GM12891 (cell line): Measurements from ENCODE around the gene DNAH11. TPM values are rescaled to one million over a fixed set of nuclear protein-coding genes. Genes with fewer than 3 reads are reported as not detected.

ENCODE experiments used
- DNase-seq: peaks from one replicate; pipeline ENCODE4 v3.0.0; 2011; ENCODE audit warnings: low spot score; ENCODE audit not compliant: insufficient read length
- FAIRE-seq: peaks from 2 replicates; lab custom pipeline; 2011; peaks lifted over from hg19 to GRCh38; lab: Jason Lieb, UNC
- PAX5 ChIP-seq: IDR thresholded peaks from 2 replicates; pipeline ENCODE4 v1.6.1; 2011; ENCODE audit warnings: low read length, moderate library complexity, mild to moderate bottlenecking; ENCODE audit not compliant: insufficient read depth, severe bottlenecking
- POLR2A ChIP-seq: IDR thresholded peaks from 2 replicates; pipeline ENCODE4 v1.6.1; 2011; ENCODE audit warnings: low read depth, low read length, control low read depth
- POLR2AphosphoS5 ChIP-seq: IDR thresholded peaks from 2 replicates; pipeline ENCODE4 v1.6.1; 2011; ENCODE audit warnings: low read depth, low read length, control low read depth
- POU2F2 ChIP-seq: IDR thresholded peaks from 2 replicates; pipeline ENCODE4 v1.6.1; 2011; ENCODE audit warnings: low read depth, mild to moderate bottlenecking, control low read depth, low read length, moderate library complexity
- SPI1 ChIP-seq: IDR thresholded peaks from 2 replicates; pipeline ENCODE4 v1.6.1; 2011; ENCODE audit warnings: low read depth, low read length, control low read depth
- TAF1 ChIP-seq: IDR thresholded peaks from 2 replicates; pipeline ENCODE4 v1.6.1; 2011; ENCODE audit warnings: low read depth, low read length, control low read depth
- polyA plus RNA-seq: library from polyadenylated mRNA; unstranded; fragments of >200 nt; gene quantifications from one replicate; pipeline ENCODE4 v1.2.1, GENCODE V29; 2012; ENCODE audit warnings: low read depth, missing spikeins, inconsistent platforms; ENCODE audit not compliant: missing spikeins

The DNAH11 gene
- 0.30 TPM for polyA plus RNA-seq

- peak; percentile 37 for DNase-seq
- FAIRE-seq: no peak
- no peak for TF ChIP-seq PAX5
- TF ChIP-seq POLR2A: no peak
- no peak for TF ChIP-seq POU2F2
- TF ChIP-seq TAF1: no peak
- no peak for TF ChIP-seq POLR2AphosphoS5
- no peak for TF ChIP-seq SPI1
Observed at GRCh38 chr7:21542891-21543527, at the start of gene DNAH11. Gene DNAH11 (plus strand): TSS chr7:21543039. CDS start chr7:21543246, 207 bp downstream.

GRCh38 chr7:21495731-21496130 lies 47.1 kb upstream of the DNAH11 start:
- FAIRE-seq (no peak), DNase-seq (no peak)
- TF ChIP-seq POLR2A (no peak), SPI1 (no peak), POU2F2 (no peak), PAX5 (no peak), POLR2AphosphoS5 (no peak), TAF1 (no peak)

GRCh38 chr7:21497072-21497471 lies 45.8 kb upstream of the DNAH11 start:
- FAIRE-seq (no peak), DNase-seq (no peak)
- no peak for TF ChIP-seq POU2F2
- no peak for TF ChIP-seq TAF1
- no peak for TF ChIP-seq POLR2AphosphoS5
- no peak for TF ChIP-seq PAX5
- TF ChIP-seq POLR2A: no peak
- TF ChIP-seq SPI1: no peak

DNA sequence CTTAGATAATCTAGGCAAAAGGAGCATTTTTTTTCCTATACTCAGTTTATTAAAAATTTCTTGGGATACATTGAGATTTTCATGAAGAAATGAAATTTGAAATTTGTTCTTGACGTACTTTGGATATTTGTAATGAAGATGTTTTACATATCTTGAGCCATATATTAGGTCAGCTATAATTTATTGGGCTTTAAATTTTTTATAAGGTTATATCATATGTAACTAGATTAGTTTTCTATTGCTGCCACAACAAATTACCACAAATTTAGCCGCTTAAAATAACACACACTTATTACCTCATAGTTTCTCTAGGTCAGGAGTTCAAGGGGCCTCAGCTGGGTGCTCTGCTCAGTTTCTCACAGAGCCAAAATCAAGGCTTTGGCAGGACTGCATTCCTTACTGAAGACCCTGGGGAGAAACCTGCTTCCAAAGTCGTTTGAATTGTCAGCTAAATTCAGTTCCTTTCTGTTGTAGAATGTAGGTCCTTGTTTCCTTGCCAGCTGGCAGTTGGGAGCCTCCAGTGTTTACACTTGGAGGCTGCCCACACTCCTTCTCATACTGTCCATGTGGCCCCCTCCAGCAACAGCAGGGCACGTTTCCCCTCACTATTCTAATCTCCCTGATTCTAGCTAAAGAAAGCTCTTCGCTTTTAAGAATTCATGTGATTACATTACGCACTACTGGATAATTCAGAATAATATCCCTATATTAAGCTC lies 42.6 kb upstream of the DNAH11 start:
- DNase-seq: no peak

GRCh38 chr7:21504021-21504420 lies 38.8 kb upstream of the DNAH11 start:
- DNase-seq: no peak
- no peak for FAIRE-seq
- TF ChIP-seq POU2F2: no peak
- TF ChIP-seq PAX5: no peak
- no peak for TF ChIP-seq POLR2AphosphoS5
- no peak for TF ChIP-seq SPI1
- TF ChIP-seq TAF1: no peak
- TF ChIP-seq POLR2A: no peak

More for the DNA sequence above, 42.6 kb upstream of the DNAH11 start:
- TF ChIP-seq TAF1 (no peak), POLR2AphosphoS5 (no peak), SPI1 (no peak), POU2F2 (no peak), PAX5 (no peak), POLR2A (no peak)
- FAIRE-seq: no peak

DNA sequence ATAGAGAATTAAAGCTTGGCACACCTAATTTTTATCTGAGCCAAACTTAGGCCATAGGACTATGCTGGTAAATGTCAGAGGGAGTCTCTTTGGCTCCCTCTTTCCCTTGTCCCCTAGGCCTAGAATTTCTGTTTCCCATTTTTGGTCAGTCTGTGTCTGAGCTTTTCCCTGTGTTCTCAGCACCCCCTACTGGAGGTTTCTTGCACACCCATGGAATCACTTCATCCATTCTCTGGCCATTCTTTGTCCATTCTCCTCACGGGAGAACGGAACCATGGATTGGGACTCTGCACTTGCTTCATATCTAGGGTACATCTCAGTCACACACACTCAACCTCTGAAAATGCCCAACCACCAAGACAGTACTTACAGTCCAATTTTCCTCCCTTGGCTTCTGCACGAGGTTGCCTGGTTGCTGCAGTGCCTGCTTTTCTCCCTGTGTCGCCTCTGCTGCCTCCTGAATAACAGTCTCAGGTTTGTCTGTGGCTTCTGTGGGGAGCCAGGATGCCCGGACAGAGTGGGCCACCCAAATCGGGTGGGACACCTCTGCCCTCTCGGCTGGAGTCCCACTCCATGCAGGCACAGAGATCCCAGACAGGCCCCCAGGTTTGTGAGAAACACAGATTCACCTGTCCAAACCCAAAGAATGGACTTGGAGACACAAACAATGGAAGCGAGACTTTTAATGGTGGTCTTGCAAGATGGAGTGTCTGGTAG lies 35.1 kb upstream of the DNAH11 start:
- FAIRE-seq: peak; percentile 41
- TF ChIP-seq PAX5 (no peak), POLR2A (no peak), POU2F2 (no peak), TAF1 (no peak), SPI1 (no peak), POLR2AphosphoS5 (no peak)
- DNase-seq: no peak

GRCh38 chr7:21508538-21508937 lies 34.3 kb upstream of the DNAH11 start:
- no peak for DNase-seq
- TF ChIP-seq POU2F2 (no peak), POLR2AphosphoS5 (no peak), TAF1 (no peak), POLR2A (no peak), SPI1 (no peak), PAX5 (no peak)
- FAIRE-seq: no peak

DNA sequence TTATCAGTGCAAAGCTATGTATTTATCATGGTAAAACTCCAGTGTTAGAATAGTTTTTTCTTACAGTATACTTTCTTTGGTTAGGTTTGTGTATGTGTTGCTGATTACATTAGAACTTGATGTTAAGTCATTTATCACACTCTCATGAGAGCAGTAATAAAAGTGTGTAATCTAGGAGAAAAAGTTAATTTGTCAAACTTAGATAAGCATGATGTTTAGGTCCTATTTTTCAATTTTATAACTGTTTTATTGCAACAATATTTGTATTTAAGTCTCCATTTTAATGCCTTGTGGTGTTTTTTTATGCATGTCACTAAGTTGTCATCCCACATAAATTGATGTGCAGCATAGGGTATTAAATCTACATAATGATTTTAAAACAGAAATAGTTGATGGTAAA lies 28.8 kb upstream of the DNAH11 start:
- no peak for FAIRE-seq
- DNase-seq: no peak
- TF ChIP-seq PAX5 (no peak), TAF1 (no peak), POLR2AphosphoS5 (no peak), POLR2A (no peak), SPI1 (no peak), POU2F2 (no peak)

DNA sequence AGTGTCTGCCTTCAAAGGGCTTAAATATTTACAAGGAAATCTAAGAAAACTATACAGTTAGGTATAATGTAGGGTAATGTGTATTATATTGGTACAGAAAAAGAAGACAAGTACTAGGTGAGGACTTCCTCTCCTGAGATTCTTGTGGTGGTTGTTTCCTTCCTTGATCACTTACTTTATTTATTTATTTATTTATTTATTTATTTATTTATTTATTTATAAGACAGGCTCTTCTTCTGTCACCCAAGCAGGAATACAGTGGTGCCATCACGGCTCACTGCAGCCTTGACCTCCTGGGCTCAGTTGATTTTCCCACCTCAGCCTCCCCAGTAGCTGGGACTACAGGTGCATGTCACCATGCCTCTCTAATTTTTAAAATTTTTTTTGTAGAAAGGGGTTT lies 18.2 kb upstream of the DNAH11 start:
- no peak for TF ChIP-seq POLR2AphosphoS5
- no peak for TF ChIP-seq PAX5
- TF ChIP-seq POLR2A: no peak
- TF ChIP-seq POU2F2: no peak
- no peak for TF ChIP-seq SPI1
- TF ChIP-seq TAF1: no peak
- FAIRE-seq (no peak), DNase-seq (no peak)
